GM12874 (cell line): Measurements from ENCODE around the gene GUCA2B.

ENCODE experiments used
- TF ChIP-seq, protein P1 (sequence below): IDR thresholded peaks from 2 replicates; pipeline ENCODE4 v1.5.1; 2011; ENCODE audit warnings: low read depth, mild to moderate bottlenecking, control low read depth, low read length, moderate library complexity; ENCODE audit not compliant: insufficient read depth

The GUCA2B gene

DNA sequence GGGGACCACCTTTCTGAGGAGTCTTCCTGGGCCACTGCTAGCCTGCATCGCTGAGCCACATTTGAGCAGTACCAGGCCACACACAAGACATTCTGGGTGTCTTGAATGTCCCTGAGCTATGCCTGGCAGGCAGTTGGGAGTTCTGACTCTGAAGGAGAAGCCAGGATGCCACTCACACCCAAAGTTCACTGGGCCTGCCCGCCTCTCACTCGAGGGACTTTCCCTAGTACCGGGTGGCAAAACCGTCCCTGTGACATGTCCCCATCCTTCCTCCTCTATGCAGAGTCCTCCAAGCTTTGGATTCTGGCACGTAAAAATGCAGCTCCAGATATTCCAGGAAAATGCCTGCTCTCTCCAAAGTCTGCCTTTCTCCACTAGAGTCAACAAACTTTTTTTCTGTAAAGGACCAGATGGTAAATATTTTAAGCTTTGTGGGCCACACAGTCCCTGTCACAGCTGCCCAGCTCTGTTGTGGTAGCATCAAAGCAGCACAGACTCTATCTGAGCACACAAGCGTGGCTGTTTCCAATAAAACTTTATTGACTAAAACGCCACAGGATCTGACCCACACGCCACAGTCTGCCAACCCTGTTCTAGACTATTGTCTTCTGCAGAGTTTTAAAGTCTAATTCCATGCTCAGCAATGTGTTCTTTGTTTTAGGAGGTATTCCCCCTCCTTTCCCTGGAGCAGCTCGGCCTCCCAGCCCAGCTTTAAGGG is 19.2 kb upstream of the GUCA2B start:
- TF ChIP-seq, protein P1, sequence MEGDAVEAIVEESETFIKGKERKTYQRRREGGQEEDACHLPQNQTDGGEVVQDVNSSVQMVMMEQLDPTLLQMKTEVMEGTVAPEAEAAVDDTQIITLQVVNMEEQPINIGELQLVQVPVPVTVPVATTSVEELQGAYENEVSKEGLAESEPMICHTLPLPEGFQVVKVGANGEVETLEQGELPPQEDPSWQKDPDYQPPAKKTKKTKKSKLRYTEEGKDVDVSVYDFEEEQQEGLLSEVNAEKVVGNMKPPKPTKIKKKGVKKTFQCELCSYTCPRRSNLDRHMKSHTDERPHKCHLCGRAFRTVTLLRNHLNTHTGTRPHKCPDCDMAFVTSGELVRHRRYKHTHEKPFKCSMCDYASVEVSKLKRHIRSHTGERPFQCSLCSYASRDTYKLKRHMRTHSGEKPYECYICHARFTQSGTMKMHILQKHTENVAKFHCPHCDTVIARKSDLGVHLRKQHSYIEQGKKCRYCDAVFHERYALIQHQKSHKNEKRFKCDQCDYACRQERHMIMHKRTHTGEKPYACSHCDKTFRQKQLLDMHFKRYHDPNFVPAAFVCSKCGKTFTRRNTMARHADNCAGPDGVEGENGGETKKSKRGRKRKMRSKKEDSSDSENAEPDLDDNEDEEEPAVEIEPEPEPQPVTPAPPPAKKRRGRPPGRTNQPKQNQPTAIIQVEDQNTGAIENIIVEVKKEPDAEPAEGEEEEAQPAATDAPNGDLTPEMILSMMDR: no peak

DNA sequence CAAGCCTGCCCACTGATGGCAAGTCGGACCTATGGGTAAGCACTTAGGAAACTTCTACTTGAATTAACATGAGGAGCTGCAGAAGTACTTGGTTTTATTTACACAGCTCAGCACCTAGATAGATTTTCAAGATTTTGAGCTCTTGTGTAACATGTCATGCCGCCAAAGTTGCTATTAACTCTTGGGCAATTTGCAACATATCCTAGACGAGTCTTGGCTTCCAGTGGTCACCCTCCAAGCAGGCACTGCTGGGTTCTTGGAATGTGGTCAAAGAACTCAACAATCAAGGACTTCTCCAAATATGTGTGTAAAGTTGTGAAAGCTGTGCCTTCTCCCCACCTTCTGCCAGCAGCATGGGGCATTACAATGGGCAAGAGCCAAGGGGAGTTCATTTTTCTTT is 17.8 kb upstream of the GUCA2B start:
- TF ChIP-seq, protein P1: no peak

DNA sequence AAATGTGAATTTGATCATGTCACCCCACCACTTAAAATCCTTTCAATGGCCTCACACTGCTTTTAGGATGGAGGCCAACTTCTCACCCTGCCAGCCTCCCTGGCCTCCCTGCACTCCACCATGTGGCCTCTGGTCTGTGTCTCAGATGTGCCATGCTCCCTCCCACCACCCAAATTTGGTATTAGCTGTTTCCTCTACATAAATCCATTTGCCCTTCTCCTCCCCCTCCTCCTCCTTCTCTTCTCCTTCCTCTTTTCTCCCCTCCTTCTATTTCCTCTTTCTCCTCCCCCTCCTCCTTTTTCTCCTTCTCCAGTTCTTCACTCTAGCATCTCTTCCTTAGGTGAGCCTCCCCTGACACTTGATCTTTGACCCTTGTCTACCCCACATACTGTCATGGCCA is 16.7 kb upstream of the GUCA2B start:
- TF ChIP-seq, protein P1: no peak

DNA sequence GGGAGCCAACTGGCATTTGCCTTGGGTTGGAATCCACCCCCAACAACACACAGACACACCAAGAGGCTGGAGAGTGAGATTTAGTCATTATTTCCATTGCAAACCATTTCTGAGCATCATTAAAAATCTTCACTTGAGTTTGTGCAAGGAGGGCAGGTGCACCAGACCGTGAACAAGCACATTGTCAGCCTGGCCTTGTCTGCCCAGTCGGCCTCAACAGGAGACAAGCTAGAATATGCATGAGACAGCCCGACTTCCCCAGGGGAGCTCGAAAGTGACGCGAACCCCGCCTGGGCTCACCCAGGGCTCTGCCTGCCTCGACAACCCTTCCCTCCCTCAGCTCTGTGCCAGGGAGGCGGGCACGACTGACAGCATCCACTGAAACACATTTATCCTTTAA is 15.4 kb upstream of the GUCA2B start:
- TF ChIP-seq, protein P1: no peak

DNA sequence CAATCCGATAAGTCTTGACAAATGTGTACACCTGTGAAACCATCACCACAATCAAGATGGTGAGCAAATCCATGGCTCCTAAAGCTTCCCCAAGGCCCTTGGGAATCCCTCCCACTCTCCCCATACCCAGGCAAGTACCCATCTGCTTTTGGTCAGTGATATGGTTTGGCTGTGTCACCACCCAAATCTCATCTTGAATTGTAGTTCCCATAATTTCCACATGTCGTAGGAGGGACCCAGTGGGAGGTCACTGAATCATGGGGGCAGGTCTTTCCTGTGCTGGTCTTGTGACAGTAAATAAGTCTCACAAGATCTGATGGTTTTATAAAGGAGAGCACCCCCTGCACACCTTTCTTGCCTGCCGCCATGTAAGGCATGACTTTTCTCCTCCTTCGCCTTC is 14.6 kb upstream of the GUCA2B start:
- TF ChIP-seq, protein P1: no peak

DNA sequence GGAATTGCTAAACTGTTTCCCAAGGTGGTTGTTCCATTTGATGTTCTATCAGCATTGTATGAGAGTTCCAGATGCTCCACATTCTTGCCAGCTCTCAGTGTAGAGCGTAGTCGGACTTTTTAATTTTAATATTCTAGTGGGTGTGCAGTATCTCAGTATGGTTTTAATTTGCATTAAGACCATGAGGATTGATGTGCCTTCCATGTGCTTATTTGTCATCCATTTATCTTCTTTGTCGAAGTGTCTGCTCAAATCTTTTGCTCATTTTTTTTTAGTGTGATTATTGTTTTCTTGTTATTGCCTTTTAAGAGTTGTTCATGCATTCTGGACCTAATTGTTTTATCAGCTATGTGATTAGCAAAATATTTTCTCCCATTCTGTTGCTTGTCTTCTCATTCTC is 13.8 kb upstream of the GUCA2B start:
- TF ChIP-seq, protein P1: no peak

DNA sequence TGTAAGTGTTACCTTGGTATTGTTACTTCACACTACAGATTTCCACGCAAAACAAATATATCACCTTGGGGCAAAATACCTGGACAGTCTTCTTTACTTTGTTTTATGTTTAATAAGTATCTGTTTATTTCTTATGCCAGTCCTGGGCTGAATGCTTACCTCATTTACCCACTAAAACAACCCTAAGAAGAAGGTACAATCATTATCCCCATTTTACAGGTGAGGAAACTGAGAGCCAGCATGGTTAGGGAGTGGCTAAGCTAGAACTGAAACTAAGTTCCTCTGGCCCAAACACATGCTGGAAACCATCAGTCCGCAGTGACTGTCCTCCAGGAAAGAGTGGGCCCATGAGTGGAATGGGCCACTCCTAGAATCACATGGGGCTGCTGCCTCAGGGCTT is 13.0 kb upstream of the GUCA2B start:
- TF ChIP-seq, protein P1: no peak

DNA sequence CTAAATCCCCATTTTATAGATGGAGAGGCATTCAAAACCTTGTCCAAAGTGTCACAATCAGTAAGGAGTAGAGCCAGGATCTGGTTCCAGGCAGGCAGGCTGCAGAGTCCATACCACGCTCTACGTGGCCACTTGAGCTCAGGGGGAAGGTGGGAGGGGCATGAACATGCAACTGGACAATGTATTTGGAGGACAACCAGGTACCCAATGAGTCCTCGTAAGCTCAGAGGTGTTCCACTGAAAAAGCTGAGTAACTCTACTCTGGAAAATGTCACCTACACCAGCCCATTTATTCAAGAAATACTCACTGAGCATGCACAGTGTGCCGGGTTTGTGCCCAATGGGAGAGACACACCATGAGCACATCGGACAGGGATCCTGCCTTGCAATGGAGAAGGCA is 11.2 kb upstream of the GUCA2B start:
- TF ChIP-seq, protein P1: no peak
